HEK293 (cell line): ENCODE measurements around the gene SHCBP1.

Experiments
- CTCF ChIA-PET: fragments of 350-600 bp; formaldehyde crosslinking; extraction: SDS; loops from one replicate; lab custom pipeline; 2021; ENCODE audit warnings: antibody characterized with exemption; lab: Yijun Ruan, JAX
- POLR2A ChIA-PET: fragments of 300-600 bp; formaldehyde crosslinking; extraction: SDS; loops from one replicate; lab custom pipeline; 2020; ENCODE audit warnings: antibody characterized with exemption, inconsistent platforms; lab: Yijun Ruan, JAX
- H3K27ac ChIP-seq: fragments of 200-500 bp; sonication (Bioruptor generic); 2 replicates; pipeline ENCODE4 v1.5.1; 2014; ENCODE audit warnings: low read depth, low read length, control low read depth, inconsistent platforms; ENCODE audit errors: extremely low read depth
- H3K36me3 ChIP-seq, 2 experiments: fragments of 200-500 bp in 1 of 2; sonication (Bioruptor generic) in 1 of 2; 1 replicate in 1 of 2; 2 replicates in 1 of 2; pipeline ENCODE4 v1.5.1; 2014 to 2017; ENCODE audit warnings: inconsistent platforms in 2 of 2, low read length in 2 of 2; ENCODE audit not compliant: control insufficient read depth in 2 of 2, insufficient read depth in 1 of 2
- H3K4me1 ChIP-seq: fragments of 200-500 bp; sonication (Bioruptor generic); 2 replicates; pipeline ENCODE4 v1.5.1; 2014; ENCODE audit warnings: mild to moderate bottlenecking, low read length, inconsistent platforms; ENCODE audit not compliant: control insufficient read depth, insufficient read depth
- H3K4me3 ChIP-seq: 2 replicates; pipeline ENCODE4 v1.5.1; 2011; ENCODE audit warnings: low read depth, mild to moderate bottlenecking, control low read depth, low read length, moderate library complexity
- H3K9me3 ChIP-seq: fragments of 200-500 bp; sonication (Bioruptor generic); 2 replicates; pipeline ENCODE4 v1.5.1; 2014; ENCODE audit warnings: low read depth, low read length, inconsistent platforms; ENCODE audit not compliant: control insufficient read depth, insufficient read depth
- BCL11B ChIP-seq: fragments of 450-650 bp; formaldehyde crosslinking; IDR thresholded peaks from 2 replicates; pipeline ENCODE4 v1.5.1; 2016; ENCODE audit warnings: low read depth, missing biosample characterization, missing genetic modification characterization
- GLIS2 ChIP-seq: fragments of 450-650 bp; formaldehyde crosslinking; IDR thresholded peaks from 2 replicates; pipeline ENCODE4 v1.5.1; 2016; ENCODE audit warnings: missing biosample characterization, missing genetic modification characterization
- KLF8 ChIP-seq: fragments of 450-650 bp; formaldehyde crosslinking; IDR thresholded peaks from 2 replicates; pipeline ENCODE4 v1.5.1; 2016; ENCODE audit warnings: missing biosample characterization, missing genetic modification characterization
- ZFP37 ChIP-seq: fragments of 450-650 bp; formaldehyde crosslinking; IDR thresholded peaks from 2 replicates; pipeline ENCODE4 v1.5.1; 2016; ENCODE audit warnings: missing biosample characterization, missing genetic modification characterization
- ZNF132 ChIP-seq: fragments of 450-650 bp; formaldehyde crosslinking; IDR thresholded peaks from 2 replicates; pipeline ENCODE4 v1.5.1; 2017; ENCODE audit warnings: missing biosample characterization, missing genetic modification characterization, borderline replicate concordance
- ZNF138 ChIP-seq: fragments of 450-650 bp; formaldehyde crosslinking; IDR thresholded peaks from 2 replicates; pipeline ENCODE4 v1.5.1; 2016; ENCODE audit warnings: missing biosample characterization, missing genetic modification characterization, borderline replicate concordance
- ZNF140 ChIP-seq: fragments of 450-650 bp; formaldehyde crosslinking; IDR thresholded peaks from 2 replicates; pipeline ENCODE4 v1.5.1; 2016; ENCODE audit warnings: missing biosample characterization, missing genetic modification characterization
- ZNF157 ChIP-seq: fragments of 450-650 bp; formaldehyde crosslinking; IDR thresholded peaks from 2 replicates; pipeline ENCODE4 v1.5.1; 2016; ENCODE audit warnings: missing biosample characterization, missing genetic modification characterization
- ZNF214 ChIP-seq: fragments of 450-650 bp; formaldehyde crosslinking; IDR thresholded peaks from 2 replicates; pipeline ENCODE4 v1.5.1; 2017; ENCODE audit warnings: missing biosample characterization, mild to moderate bottlenecking, missing genetic modification characterization, borderline replicate concordance
- ZNF350 ChIP-seq: fragments of 450-650 bp; formaldehyde crosslinking; IDR thresholded peaks from 2 replicates; pipeline ENCODE4 v1.5.0; 2017; ENCODE audit warnings: missing biosample characterization, mild to moderate bottlenecking, missing genetic modification characterization
- ZNF37A ChIP-seq: fragments of 450-650 bp; IDR thresholded peaks from 2 replicates; pipeline ENCODE4 v1.5.1; 2018; ENCODE audit warnings: missing biosample characterization, missing genetic modification characterization
- ZNF391 ChIP-seq: fragments of 450-650 bp; formaldehyde crosslinking; IDR thresholded peaks from 2 replicates; pipeline ENCODE4 v1.5.1; 2016; ENCODE audit warnings: low read depth, missing biosample characterization, missing genetic modification characterization, borderline replicate concordance
- ZNF48 ChIP-seq: fragments of 450-650 bp; formaldehyde crosslinking; IDR thresholded peaks from 2 replicates; pipeline ENCODE4 v1.5.1; 2016; ENCODE audit warnings: missing biosample characterization, missing genetic modification characterization
- ZNF529 ChIP-seq: fragments of 450-650 bp; formaldehyde crosslinking; IDR thresholded peaks from 2 replicates; pipeline ENCODE4 v1.5.1; 2017; ENCODE audit warnings: missing genetic modification characterization, missing biosample characterization; ENCODE audit not compliant: insufficient replicate concordance
- ZNF549 ChIP-seq: fragments of 450-650 bp; IDR thresholded peaks from 2 replicates; pipeline ENCODE4 v1.5.1; 2018; ENCODE audit warnings: missing biosample characterization, missing genetic modification characterization, mild to moderate bottlenecking, inconsistent platforms, moderate library complexity
- ZNF585B ChIP-seq: fragments of 450-650 bp; formaldehyde crosslinking; IDR thresholded peaks from 2 replicates; pipeline ENCODE4 v1.5.1; 2016; ENCODE audit warnings: missing biosample characterization, missing genetic modification characterization
- ZNF677 ChIP-seq: fragments of 450-650 bp; IDR thresholded peaks from 2 replicates; pipeline ENCODE4 v1.5.0; 2018; ENCODE audit warnings: missing biosample characterization, mild to moderate bottlenecking, missing genetic modification characterization, moderate library complexity
- ZNF701 ChIP-seq: fragments of 450-650 bp; formaldehyde crosslinking; IDR thresholded peaks from 2 replicates; pipeline ENCODE4 v1.5.1; 2016; ENCODE audit warnings: missing biosample characterization, missing genetic modification characterization
- ZNF768 ChIP-seq: fragments of 450-650 bp; formaldehyde crosslinking; IDR thresholded peaks from 2 replicates; pipeline ENCODE4 v1.5.1; 2018; ENCODE audit warnings: missing biosample characterization, mild to moderate bottlenecking, missing genetic modification characterization
- ZNF776 ChIP-seq: fragments of 450-650 bp; formaldehyde crosslinking; IDR thresholded peaks from 2 replicates; pipeline ENCODE4 v1.5.0; 2017; ENCODE audit warnings: missing biosample characterization, missing genetic modification characterization, borderline replicate concordance
- ZNF837 ChIP-seq: fragments of 450-650 bp; formaldehyde crosslinking; IDR thresholded peaks from 2 replicates; pipeline ENCODE4 v1.5.1; 2016; ENCODE audit warnings: missing biosample characterization, missing genetic modification characterization
- TF ChIP-seq, protein P1 (sequence below): fragments of 450-650 bp; formaldehyde crosslinking; IDR thresholded peaks from 2 replicates; pipeline ENCODE4 v1.5.1; 2016; ENCODE audit warnings: missing biosample characterization, missing genetic modification characterization
- TF ChIP-seq, protein P2 (sequence below): fragments of 450-650 bp; formaldehyde crosslinking; IDR thresholded peaks from 2 replicates; pipeline ENCODE4 v1.5.0; 2017; ENCODE audit warnings: missing biosample characterization, missing genetic modification characterization, borderline replicate concordance
- TF ChIP-seq, protein P3 (sequence below): IDR thresholded peaks from 2 replicates; pipeline ENCODE4 v1.6.1; 2011; ENCODE audit warnings: mild to moderate bottlenecking, low read depth, low read length, borderline replicate concordance
- TF ChIP-seq, protein P4 (sequence below): sonication (generic); formaldehyde crosslinking; IDR thresholded peaks from 2 replicates; pipeline ENCODE4 v1.8.1; 2022; ENCODE audit warnings: mild to moderate bottlenecking, moderate library complexity, missing genetic modification reagents
- TF ChIP-seq, protein P5 (sequence below): fragments of 450-650 bp; formaldehyde crosslinking; IDR thresholded peaks from 2 replicates; pipeline ENCODE4 v1.5.1; 2016; ENCODE audit warnings: missing biosample characterization, missing genetic modification characterization
- TF ChIP-seq, protein P6 (sequence below): fragments of 450-650 bp; formaldehyde crosslinking; IDR thresholded peaks from 2 replicates; pipeline ENCODE4 v1.5.1; 2016; ENCODE audit warnings: missing biosample characterization, missing genetic modification characterization

Gene SHCBP1

DNA sequence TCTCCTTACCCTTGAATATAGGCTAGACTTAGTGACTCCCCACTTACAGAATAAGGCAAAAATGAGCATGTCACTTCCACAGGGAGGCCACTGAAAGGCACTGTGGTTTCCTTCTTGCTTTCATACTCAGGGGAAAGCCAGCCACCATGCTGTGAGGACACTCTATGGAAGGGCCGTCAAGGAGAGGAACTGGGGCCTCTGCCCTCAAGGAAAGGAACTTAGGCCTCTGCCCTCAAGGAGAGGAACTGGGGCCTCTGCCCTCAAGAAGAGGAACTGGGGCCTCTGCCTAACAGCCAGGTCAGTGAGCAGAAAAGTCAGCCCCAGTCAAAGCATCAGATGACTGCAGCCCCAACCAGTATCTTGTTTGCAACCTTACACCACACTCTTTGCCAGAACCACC is 37.7 kb upstream of the SHCBP1 start:
- no peak overlapping the region for H3K27ac ChIP-seq
- CTCF ChIA-PET: interaction anchor here (1.2 kb wide), 1 partner anchor 15 kb away, joined by 3 read pairs; no protein-coding TSS in a partner anchor
- TF ChIP-seq, protein P1, sequence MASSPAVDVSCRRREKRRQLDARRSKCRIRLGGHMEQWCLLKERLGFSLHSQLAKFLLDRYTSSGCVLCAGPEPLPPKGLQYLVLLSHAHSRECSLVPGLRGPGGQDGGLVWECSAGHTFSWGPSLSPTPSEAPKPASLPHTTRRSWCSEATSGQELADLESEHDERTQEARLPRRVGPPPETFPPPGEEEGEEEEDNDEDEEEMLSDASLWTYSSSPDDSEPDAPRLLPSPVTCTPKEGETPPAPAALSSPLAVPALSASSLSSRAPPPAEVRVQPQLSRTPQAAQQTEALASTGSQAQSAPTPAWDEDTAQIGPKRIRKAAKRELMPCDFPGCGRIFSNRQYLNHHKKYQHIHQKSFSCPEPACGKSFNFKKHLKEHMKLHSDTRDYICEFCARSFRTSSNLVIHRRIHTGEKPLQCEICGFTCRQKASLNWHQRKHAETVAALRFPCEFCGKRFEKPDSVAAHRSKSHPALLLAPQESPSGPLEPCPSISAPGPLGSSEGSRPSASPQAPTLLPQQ (tag by site-specific recombination): no peak
- TF ChIP-seq ZNF48 (tag by site-specific recombination) (no peak), ZNF37A (tag by site-specific recombination) (no peak), ZFP37 (tag by site-specific recombination) (no peak), ZNF585B (tag by site-specific recombination) (no peak), ZNF138 (no peak), ZNF549 (tag by site-specific recombination) (no peak), ZNF350 (tag by site-specific recombination) (no peak), ZNF776 (tag by site-specific recombination) (no peak), ZNF837 (tag by site-specific recombination) (no peak), ZNF391 (tag by site-specific recombination) (no peak), ZNF157 (tag by site-specific recombination) (no peak), ZNF214 (tag by site-specific recombination) (no peak), ZNF701 (tag by site-specific recombination) (no peak), KLF8 (tag by site-specific recombination) (no peak)
- TF ChIP-seq, protein P2, sequence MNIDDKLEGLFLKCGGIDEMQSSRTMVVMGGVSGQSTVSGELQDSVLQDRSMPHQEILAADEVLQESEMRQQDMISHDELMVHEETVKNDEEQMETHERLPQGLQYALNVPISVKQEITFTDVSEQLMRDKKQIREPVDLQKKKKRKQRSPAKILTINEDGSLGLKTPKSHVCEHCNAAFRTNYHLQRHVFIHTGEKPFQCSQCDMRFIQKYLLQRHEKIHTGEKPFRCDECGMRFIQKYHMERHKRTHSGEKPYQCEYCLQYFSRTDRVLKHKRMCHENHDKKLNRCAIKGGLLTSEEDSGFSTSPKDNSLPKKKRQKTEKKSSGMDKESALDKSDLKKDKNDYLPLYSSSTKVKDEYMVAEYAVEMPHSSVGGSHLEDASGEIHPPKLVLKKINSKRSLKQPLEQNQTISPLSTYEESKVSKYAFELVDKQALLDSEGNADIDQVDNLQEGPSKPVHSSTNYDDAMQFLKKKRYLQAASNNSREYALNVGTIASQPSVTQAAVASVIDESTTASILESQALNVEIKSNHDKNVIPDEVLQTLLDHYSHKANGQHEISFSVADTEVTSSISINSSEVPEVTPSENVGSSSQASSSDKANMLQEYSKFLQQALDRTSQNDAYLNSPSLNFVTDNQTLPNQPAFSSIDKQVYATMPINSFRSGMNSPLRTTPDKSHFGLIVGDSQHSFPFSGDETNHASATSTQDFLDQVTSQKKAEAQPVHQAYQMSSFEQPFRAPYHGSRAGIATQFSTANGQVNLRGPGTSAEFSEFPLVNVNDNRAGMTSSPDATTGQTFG: no peak
- TF ChIP-seq, protein P3, sequence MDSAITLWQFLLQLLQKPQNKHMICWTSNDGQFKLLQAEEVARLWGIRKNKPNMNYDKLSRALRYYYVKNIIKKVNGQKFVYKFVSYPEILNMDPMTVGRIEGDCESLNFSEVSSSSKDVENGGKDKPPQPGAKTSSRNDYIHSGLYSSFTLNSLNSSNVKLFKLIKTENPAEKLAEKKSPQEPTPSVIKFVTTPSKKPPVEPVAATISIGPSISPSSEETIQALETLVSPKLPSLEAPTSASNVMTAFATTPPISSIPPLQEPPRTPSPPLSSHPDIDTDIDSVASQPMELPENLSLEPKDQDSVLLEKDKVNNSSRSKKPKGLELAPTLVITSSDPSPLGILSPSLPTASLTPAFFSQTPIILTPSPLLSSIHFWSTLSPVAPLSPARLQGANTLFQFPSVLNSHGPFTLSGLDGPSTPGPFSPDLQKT: no peak
- TF ChIP-seq, all 188 proteins: peak for 0
- POLR2A ChIA-PET: no interaction called here
- Histone ChIP-seq H3K36me3 (peaks cover 16 to 69% of the 10 kb centered on the region in 2 experiments), H3K4me1 (no peaks in the 10 kb centered on the region), H3K9me3 (no peaks in the 10 kb centered on the region), H3K4me3 (no peak overlapping the region)

DNA sequence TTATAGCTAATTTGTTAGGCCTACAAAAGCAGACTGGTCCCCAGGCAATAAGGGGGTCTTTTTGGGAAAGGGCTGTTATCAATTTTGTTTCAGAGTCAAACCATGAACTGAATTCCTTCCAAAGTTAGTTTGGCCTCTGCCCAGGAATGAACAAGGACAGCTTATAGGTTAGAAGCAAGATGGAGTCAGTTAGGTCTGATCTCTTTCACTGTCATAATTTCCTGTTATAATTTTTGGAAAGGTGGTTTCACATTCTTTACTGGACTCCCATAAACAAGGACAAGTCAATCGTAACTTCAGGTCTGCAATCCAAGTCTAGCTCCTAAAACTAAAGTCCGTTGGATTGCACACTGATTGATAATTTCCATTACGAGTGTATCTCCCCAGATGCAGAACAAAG is 30.1 kb upstream of the SHCBP1 start:
- ChIA-PET POLR2A (no interaction called here), CTCF (interaction anchor here (0.5 to 1.0 kb wide), 2 partner anchors 22 to 29 kb away, joined by 4 read pairs; no protein-coding TSS in a partner anchor)
- H3K4me3 ChIP-seq: no peak overlapping the region
- peaks cover 0 to 3% of the 10 kb centered on the region in 2 experiments; a peak in 1 of 3 replicates for H3K36me3 ChIP-seq
- no peaks in the 10 kb centered on the region for H3K4me1 ChIP-seq
- no peak overlapping the region for H3K27ac ChIP-seq
- H3K9me3 ChIP-seq: no peaks in the 10 kb centered on the region
- no peak for TF ChIP-seq GLIS2
- TF ChIP-seq, protein P4, sequence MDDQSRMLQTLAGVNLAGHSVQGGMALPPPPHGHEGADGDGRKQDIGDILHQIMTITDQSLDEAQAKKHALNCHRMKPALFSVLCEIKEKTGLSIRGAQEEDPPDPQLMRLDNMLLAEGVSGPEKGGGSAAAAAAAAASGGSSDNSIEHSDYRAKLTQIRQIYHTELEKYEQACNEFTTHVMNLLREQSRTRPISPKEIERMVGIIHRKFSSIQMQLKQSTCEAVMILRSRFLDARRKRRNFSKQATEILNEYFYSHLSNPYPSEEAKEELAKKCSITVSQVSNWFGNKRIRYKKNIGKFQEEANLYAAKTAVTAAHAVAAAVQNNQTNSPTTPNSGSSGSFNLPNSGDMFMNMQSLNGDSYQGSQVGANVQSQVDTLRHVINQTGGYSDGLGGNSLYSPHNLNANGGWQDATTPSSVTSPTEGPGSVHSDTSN (CRISPR knock-in tag): no peak
- TF ChIP-seq ZNF132 (tag by site-specific recombination): no peak
- TF ChIP-seq ZNF677 (tag by site-specific recombination): no peak
- TF ChIP-seq ZNF529 (tag by site-specific recombination): no peak
- TF ChIP-seq, protein P5, sequence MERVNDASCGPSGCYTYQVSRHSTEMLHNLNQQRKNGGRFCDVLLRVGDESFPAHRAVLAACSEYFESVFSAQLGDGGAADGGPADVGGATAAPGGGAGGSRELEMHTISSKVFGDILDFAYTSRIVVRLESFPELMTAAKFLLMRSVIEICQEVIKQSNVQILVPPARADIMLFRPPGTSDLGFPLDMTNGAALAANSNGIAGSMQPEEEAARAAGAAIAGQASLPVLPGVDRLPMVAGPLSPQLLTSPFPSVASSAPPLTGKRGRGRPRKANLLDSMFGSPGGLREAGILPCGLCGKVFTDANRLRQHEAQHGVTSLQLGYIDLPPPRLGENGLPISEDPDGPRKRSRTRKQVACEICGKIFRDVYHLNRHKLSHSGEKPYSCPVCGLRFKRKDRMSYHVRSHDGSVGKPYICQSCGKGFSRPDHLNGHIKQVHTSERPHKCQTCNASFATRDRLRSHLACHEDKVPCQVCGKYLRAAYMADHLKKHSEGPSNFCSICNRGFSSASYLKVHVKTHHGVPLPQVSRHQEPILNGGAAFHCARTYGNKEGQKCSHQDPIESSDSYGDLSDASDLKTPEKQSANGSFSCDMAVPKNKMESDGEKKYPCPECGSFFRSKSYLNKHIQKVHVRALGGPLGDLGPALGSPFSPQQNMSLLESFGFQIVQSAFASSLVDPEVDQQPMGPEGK: no peak
- no peak for TF ChIP-seq BCL11B (tag by site-specific recombination)
- TF ChIP-seq ZNF768 (tag by site-specific recombination): no peak
- no peak for TF ChIP-seq ZNF140 (tag by site-specific recombination)
- TF ChIP-seq, protein P6, sequence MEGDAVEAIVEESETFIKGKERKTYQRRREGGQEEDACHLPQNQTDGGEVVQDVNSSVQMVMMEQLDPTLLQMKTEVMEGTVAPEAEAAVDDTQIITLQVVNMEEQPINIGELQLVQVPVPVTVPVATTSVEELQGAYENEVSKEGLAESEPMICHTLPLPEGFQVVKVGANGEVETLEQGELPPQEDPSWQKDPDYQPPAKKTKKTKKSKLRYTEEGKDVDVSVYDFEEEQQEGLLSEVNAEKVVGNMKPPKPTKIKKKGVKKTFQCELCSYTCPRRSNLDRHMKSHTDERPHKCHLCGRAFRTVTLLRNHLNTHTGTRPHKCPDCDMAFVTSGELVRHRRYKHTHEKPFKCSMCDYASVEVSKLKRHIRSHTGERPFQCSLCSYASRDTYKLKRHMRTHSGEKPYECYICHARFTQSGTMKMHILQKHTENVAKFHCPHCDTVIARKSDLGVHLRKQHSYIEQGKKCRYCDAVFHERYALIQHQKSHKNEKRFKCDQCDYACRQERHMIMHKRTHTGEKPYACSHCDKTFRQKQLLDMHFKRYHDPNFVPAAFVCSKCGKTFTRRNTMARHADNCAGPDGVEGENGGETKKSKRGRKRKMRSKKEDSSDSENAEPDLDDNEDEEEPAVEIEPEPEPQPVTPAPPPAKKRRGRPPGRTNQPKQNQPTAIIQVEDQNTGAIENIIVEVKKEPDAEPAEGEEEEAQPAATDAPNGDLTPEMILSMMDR (tag by site-specific recombination): no peak
